HT1080 (cell line): ENCODE data around the gene CTSW. TPM values are rescaled to one million over a fixed set of nuclear protein-coding genes. Genes with fewer than 3 reads are reported as not detected.

Experiments used
- DNase-seq: peaks from one replicate; pipeline ENCODE4 v3.0.0-alpha.2; 2015; ENCODE audit warnings: low read depth
- total RNA-seq: library from RNA; depleted of rRNA; stranded (reverse); fragments of >200 nt; shearing (Covaris generic); gene quantifications from 2 replicates; pipeline ENCODE4 v1.2.3, GENCODE V29; 2014; rRNA removed

Gene CTSW
- total RNA-seq, 1 experiment from 2014 or later = 0.24 TPM

GRCh38 chr11:65925397-65925796 is 45.8 kb downstream of the CTSW start:
- no peak for DNase-seq

- no peak for DNase-seq
These were observed 48.3 kb downstream of the CTSW start for GRCh38 chr11:65927904-65928397.

DNA sequence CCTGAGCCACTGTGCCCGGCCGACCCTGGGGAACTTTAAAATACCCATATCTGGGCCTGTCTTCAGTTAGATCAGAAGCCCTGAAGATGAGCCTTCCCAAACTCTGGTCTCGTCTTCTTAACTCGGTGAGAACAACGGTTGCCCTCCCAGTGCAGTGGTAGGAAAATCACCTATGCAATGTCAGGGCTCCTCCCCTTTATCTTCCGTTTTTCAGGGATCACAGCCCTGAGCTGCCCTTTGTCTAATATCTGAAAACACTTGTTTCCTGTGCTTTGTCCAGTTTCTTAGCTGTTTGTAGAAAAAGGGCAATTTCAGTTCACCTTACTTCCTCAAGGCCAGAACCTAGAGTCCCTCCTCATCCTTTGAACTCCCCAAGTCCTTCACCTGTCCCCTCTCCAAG is 49.0 kb downstream of the CTSW start:
- no peak for DNase-seq

DNA sequence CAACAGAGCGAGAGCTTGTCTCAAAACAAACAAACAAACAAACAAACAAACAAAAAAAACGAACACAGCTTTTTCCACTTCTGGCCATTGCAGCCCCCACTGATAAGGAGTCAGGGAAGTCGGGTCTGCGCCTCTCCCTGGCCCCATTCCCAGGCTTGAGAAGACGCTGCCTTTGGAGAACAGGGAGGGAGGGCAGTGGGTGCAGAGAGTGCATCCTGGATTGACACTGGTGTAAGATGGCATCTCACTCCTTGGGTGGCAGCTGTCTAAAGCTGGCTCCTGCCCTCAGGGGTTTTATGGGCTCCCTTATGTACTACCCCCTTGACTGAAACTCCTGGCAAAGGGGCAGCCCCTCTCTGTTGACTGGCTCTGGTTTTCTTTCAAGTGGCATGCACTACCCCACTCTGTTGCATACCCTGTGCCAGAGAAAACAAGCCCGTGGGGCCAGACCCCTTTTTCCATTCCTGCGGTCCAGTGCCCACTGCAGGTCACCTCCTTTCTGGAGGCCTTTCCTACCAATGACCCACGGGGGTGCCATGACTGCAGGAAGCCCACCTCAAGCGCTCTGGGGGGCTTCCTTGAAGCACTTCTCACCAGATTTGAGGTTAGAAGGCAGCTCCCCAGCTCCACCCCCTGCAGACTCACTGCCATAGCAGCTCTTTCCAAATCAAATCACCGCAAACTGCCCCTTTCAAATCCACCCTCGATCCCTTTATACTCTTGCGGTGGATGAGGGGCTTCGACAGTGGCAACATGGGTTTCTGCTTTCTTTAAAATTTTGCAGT is 52.3 kb downstream of the CTSW start:
- no peak for DNase-seq

DNA sequence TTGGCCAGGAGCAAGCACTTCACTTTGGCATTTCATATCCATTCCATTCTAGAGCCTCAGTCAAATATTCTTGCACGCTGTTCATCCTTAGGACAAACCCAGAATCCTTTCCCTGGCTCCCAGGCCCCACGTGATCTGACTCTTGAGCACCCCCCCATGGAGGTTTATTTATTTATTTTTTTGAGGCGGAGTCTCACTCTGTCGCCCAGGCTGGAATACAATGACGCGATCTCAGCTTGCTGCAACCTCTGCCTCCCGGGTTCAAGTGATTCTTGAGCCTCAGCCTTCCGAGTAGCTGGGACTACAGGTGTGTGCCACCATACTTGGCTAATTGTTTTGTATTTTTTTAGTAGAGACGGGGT is 52.9 kb downstream of the CTSW start:
- no peak for DNase-seq

Other genes starting within 250 kb of the CTSW start
- gene SIPA1, start 241.7 kb upstream of the CTSW start, total RNA-seq = 19.2 and 21.7 TPM in 2 replicates
- gene RELA, start 216.9 kb upstream of the CTSW start, total RNA-seq = 31.7 and 55.4 TPM in 2 replicates
- 64.0 and 80.6 TPM in 2 replicates for gene KAT5, start 167.6 kb upstream of the CTSW start, total RNA-seq
- gene RNASEH2C, start 159.0 kb upstream of the CTSW start, total RNA-seq = 29.8 and 39.7 TPM in 2 replicates
- 10.3 and 13.6 TPM in 2 replicates for gene AP5B1, start 98.9 kb upstream of the CTSW start, total RNA-seq
- not detected in 2 replicates for gene OVOL1, start 92.8 kb upstream of the CTSW start, total RNA-seq
- gene SNX32, start 45.9 kb upstream of the CTSW start, total RNA-seq = not detected in 2 replicates
- 2,329 and 2,647 TPM in 2 replicates for gene CFL1, start 21.7 kb upstream of the CTSW start, total RNA-seq
- gene MUS81, start 19.4 kb upstream of the CTSW start, total RNA-seq = 62.4 and 64.9 TPM in 2 replicates
- gene EFEMP2, start 7.0 kb upstream of the CTSW start, total RNA-seq = 27.9 and 32.0 TPM in 2 replicates
- 187 and 232 TPM in 2 replicates for gene FIBP, start 8.6 kb downstream of the CTSW start, total RNA-seq
- gene CCDC85B, start 10.8 kb downstream of the CTSW start, total RNA-seq = 135 and 146 TPM in 2 replicates
- 236 and 374 TPM in 2 replicates for gene FOSL1, start 20.6 kb downstream of the CTSW start, total RNA-seq
- 44.0 and 64.7 TPM in 2 replicates for gene C11orf68, start 39.2 kb downstream of the CTSW start, total RNA-seq
- 355 and 356 TPM in 2 replicates for gene DRAP1, start 39.6 kb downstream of the CTSW start, total RNA-seq
- 0.05 TPM in 1 of 2 replicates, not detected in the other for gene TSGA10IP, start 65.6 kb downstream of the CTSW start, total RNA-seq
- gene SART1, start 81.9 kb downstream of the CTSW start, total RNA-seq = 86.4 and 112 TPM in 2 replicates
- 45.8 and 57.5 TPM in 2 replicates for gene EIF1AD, start 122.3 kb downstream of the CTSW start, total RNA-seq
- 99.1 and 153 TPM in 2 replicates for gene BANF1, start 122.7 kb downstream of the CTSW start, total RNA-seq
- not detected in 2 replicates for gene CST6, start 132.2 kb downstream of the CTSW start, total RNA-seq
- gene CATSPER1, start 146.6 kb downstream of the CTSW start, total RNA-seq = 10.0 and 13.7 TPM in 2 replicates
- not detected in 2 replicates for gene GAL3ST3, start 169.3 kb downstream of the CTSW start, total RNA-seq
- 230 and 239 TPM in 2 replicates for gene SF3B2, start 172.5 kb downstream of the CTSW start, total RNA-seq
- gene PACS1, start 190.4 kb downstream of the CTSW start, total RNA-seq = 10.4 and 17.8 TPM in 2 replicates